Keratinocyte (primary cell): ENCODE results near the gene TMEM63B. TPM values are rescaled to one million over a fixed set of nuclear protein-coding genes. Genes with fewer than 3 reads are reported as not detected.

Experiments used
- DNase-seq: peaks from one replicate; pipeline ENCODE4 v3.0.0-alpha.2; 2011; ENCODE audit warnings: low read depth, missing footprints, low spot score
- FAIRE-seq: peaks from 2 replicates; lab custom pipeline; 2011; peaks lifted over from hg19 to GRCh38; lab: Jason Lieb, UNC
- H2AFZ ChIP-seq: 2 replicates; pipeline ENCODE4 v1.6.0; 2012; ENCODE audit warnings: low read length, control low read depth, inconsistent platforms; ENCODE audit not compliant: control insufficient read depth
- H3K27ac ChIP-seq: 2 replicates; pipeline ENCODE4 v1.5.1; 2011; ENCODE audit warnings: low read length; ENCODE audit not compliant: control insufficient read depth, insufficient read depth
- H3K27me3 ChIP-seq: 3 replicates; pipeline ENCODE4 v1.6.0; 2011; ENCODE audit warnings: low read length; ENCODE audit not compliant: control insufficient read depth, insufficient read depth; ENCODE audit errors: extremely low read depth
- H3K36me3 ChIP-seq, 2 experiments: 2 replicates in 1 of 2; 3 replicates in 1 of 2; pipeline ENCODE4 v1.5.1; 2011; ENCODE audit warnings: low read length in 2 of 2, mild to moderate bottlenecking in 1 of 2; ENCODE audit not compliant: control insufficient read depth in 2 of 2, insufficient read depth in 2 of 2; ENCODE audit errors: extremely low read depth in 1 of 2
- H3K4me1 ChIP-seq: 3 replicates; pipeline ENCODE4 v1.5.1; 2011; ENCODE audit warnings: low read length; ENCODE audit not compliant: control insufficient read depth, insufficient read depth; ENCODE audit errors: extremely low read depth
- H3K4me2 ChIP-seq: 3 replicates; pipeline ENCODE4 v1.6.0; 2011; ENCODE audit warnings: low read depth, low read length; ENCODE audit not compliant: control insufficient read depth, insufficient read depth; ENCODE audit errors: extremely low read depth
- H3K4me3 ChIP-seq, 3 experiments: fragments of 200-600 bp in 1 of 3; sonication (generic) in 1 of 3; 2 replicates in 2 of 3; 3 replicates in 1 of 3; pipeline ENCODE4 v1.5.1; 2011 to 2016; ENCODE audit warnings: low read length in 3 of 3, mild to moderate bottlenecking in 3 of 3, control low read depth in 2 of 3, inconsistent platforms in 1 of 3, low read depth in 1 of 3, mixed read lengths in 1 of 3, mixed run types in 1 of 3, moderate library complexity in 1 of 3; ENCODE audit not compliant: control insufficient read depth in 2 of 3, insufficient read depth in 2 of 3; ENCODE audit errors: extremely low read depth in 1 of 3
- H3K79me2 ChIP-seq: 2 replicates; pipeline ENCODE4 v1.6.0; 2012; ENCODE audit warnings: low read length; ENCODE audit not compliant: control insufficient read depth, insufficient read depth
- H3K9ac ChIP-seq: 3 replicates; pipeline ENCODE4 v1.6.0; 2011; ENCODE audit warnings: low read length; ENCODE audit not compliant: control insufficient read depth, insufficient read depth; ENCODE audit errors: extremely low read depth
- H3K9me1 ChIP-seq: 3 replicates; pipeline ENCODE4 v1.6.0; 2011; ENCODE audit warnings: low read length; ENCODE audit not compliant: control insufficient read depth, insufficient read depth; ENCODE audit errors: extremely low read depth
- H3K9me3 ChIP-seq: 2 replicates; pipeline ENCODE4 v1.5.1; 2012; ENCODE audit warnings: low read depth, low read length; ENCODE audit not compliant: control insufficient read depth
- H4K20me1 ChIP-seq: 3 replicates; pipeline ENCODE4 v1.6.0; 2011; ENCODE audit warnings: low read length; ENCODE audit not compliant: control insufficient read depth, insufficient read depth; ENCODE audit errors: extremely low read depth
- CTCF ChIP-seq, 3 experiments: IDR thresholded peaks in 1 of 3; conservative IDR thresholded peaks in 1 of 3; optimal IDR thresholded peaks in 1 of 3; 2 replicates in 2 of 3; 3 replicates in 1 of 3; pipeline versions ENCODE3 to v1.5.1; 2011; ENCODE audit warnings: low read length in 3 of 3, mild to moderate bottlenecking in 3 of 3, moderate library complexity in 2 of 3, control low read depth in 1 of 3, inconsistent platforms in 1 of 3; ENCODE audit not compliant: insufficient read depth in 2 of 3; ENCODE audit errors: extremely low read depth in 1 of 3
- EZH2 ChIP-seq: IDR thresholded peaks from one replicate; pipeline ENCODE4 v1.6.1; 2012; ENCODE audit warnings: inconsistent platforms, mild to moderate bottlenecking, low read length, moderate library complexity
- dilution Hi-C: fragments of 300-500 bp; cut with MboI; formaldehyde crosslinking; loops from one replicate; pipeline ENCODE4 v1.7.0; 2020; ENCODE audit warnings: low sequenced_read_pairs; ENCODE audit not compliant: extremely low pct_ligation_motif_present
- polyA plus RNA-seq, 5 experiments: library from polyadenylated mRNA; depleted of rRNA in 3 of 5; stranded (reverse) in 3 of 5; stranded (forward) in 1 of 5; unstranded in 1 of 5; fragments of >200 nt; gene quantifications; 1 replicate in 1 of 5; 2 replicates in 3 of 5; 3 replicates in 1 of 5; pipeline versions ENCODE4 v1.2.1 to v1.2.3, GENCODE V29; 2011 to 2012; ENCODE audit warnings: missing spikeins in 2 of 5, low read depth in 1 of 5, low replicate concordance in 1 of 5

The TMEM63B gene
- polyA plus RNA-seq, 1 donor (not counting 4 experiments of a cell fraction or from before 2014, with no cell fraction given), result 64.8 TPM

- Histone ChIP-seq H3K9me3 (no peaks in the 10 kb centered on the region), H3K4me1 (no peaks in the 10 kb centered on the region), H3K79me2 (no peaks in the 10 kb centered on the region), H3K27ac (no peak overlapping the region), H3K4me3 (no peak overlapping the region), H3K36me3 (peaks cover 51 to 54% of the 10 kb centered on the region in 2 experiments), H2AFZ (no peak overlapping the region), H3K9me1 (no peaks in the 10 kb centered on the region), H3K4me2 (no peak overlapping the region), H4K20me1 (no peaks in the 10 kb centered on the region), H3K27me3 (no peaks in the 10 kb centered on the region), H3K9ac (no peak overlapping the region)
- FAIRE-seq, result no peak
- TF ChIP-seq EZH2 (no peak), CTCF (optimal IDR thresholded peaks at IDR 0.05 in 1 of 3, IDR thresholded peaks at IDR 0.05 in 1 of 3, conservative IDR thresholded peaks at IDR 0.05 in 1 of 3; ENCODE audit: extremely low read depth in 1 of 3, insufficient read depth in 2 of 3, low read length in 3 of 3) (no peak)
- DNase-seq, result no peak
- dilution Hi-C loops, result no loop called here
Measured at GRCh38 chr6:44149369-44150012, 22.1 kb downstream of the TMEM63B start.

GRCh38 chr6:44150317-44150917 is 23.1 kb downstream of the TMEM63B start:
- dilution Hi-C loops, result no loop called here
- H3K36me3 ChIP-seq, result peaks cover 51 to 54% of the 10 kb centered on the region in 2 experiments
- FAIRE-seq, result no peak

More at GRCh38 chr6:44150317-44150917, 23.1 kb downstream of the TMEM63B start:
- no peak for DNase-seq
- Histone ChIP-seq H3K4me1 (no peaks in the 10 kb centered on the region), H3K79me2 (no peaks in the 10 kb centered on the region), H3K4me3 (no peak overlapping the region), H3K9ac (no peak overlapping the region), H3K9me1 (no peaks in the 10 kb centered on the region), H2AFZ (no peak overlapping the region), H4K20me1 (no peaks in the 10 kb centered on the region), H3K27me3 (no peaks in the 10 kb centered on the region), H3K27ac (no peak overlapping the region), H3K9me3 (no peaks in the 10 kb centered on the region), H3K4me2 (no peak overlapping the region)
- TF ChIP-seq EZH2, result no peak
- TF ChIP-seq CTCF (optimal IDR thresholded peaks at IDR 0.05 in 1 of 3, IDR thresholded peaks at IDR 0.05 in 1 of 3, conservative IDR thresholded peaks at IDR 0.05 in 1 of 3; ENCODE audit: extremely low read depth in 1 of 3, insufficient read depth in 2 of 3, low read length in 3 of 3), result no peak
